Measurements from ENCODE around the gene KIF19.

KIF19 gene

DNA sequence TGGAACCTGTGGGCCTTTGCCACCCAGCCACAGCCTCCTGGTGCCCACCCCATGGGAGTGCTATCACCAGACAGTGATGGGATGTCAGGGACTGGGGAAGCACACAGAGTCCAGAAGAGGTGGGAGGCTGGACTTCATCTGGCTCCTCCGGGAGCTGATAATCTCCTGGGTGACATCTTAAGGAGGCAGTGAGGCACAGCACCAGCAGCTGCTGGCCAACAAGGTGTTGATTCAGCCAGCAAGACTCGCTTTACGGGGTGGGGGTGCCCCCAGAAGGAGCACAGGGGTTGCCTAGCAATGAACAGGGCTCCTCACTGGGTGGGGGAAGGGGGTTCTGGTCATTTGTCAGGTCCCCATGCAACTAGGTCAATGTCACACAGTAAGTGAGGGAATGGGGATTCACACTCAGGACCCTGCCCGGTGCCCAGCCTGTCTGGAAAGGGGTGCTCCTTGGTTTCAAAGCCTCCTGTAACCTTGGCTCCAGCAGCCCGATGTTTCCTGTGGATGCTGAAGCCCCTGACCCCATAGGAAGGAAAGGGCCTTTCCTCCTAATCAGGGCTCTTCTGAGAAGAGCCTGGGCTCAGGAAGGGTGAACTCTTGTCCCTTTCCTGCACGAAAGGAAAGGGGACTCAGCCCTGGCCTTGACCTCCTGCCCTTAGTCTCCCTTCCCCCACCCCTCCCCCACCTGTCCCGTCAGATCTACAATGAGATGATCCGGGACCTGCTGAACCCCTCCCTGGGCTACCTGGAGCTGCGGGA, 17.7 kb downstream of the KIF19 start:
- no peak for DNase-seq

- DNase-seq, result no peak
Observed at GRCh38 chr17:74344658-74345057, 18.6 kb downstream of the KIF19 start.

GRCh38 chr17:74345433-74346241, 19.6 kb downstream of the KIF19 start:
- DNase-seq, result no peak

DNA sequence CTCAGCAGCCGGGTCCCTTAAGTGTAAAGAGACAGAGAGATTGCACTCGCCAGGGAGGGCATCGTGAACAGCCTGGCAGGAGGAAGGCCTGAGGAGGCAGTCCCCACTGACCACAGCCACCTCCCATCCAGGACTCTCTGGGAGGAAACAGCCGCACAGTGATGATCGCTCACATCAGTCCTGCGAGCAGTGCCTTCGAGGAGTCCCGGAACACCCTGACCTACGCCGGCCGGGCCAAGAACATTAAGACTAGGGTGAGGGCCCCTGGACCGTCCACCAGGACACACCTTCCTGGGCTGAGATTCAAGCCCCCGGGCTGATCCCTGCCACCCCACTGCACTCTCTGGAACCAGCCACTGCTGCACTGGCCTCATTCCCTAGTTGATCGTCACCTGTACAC, 21.6 kb downstream of the KIF19 start:
- no peak for DNase-seq

DNA sequence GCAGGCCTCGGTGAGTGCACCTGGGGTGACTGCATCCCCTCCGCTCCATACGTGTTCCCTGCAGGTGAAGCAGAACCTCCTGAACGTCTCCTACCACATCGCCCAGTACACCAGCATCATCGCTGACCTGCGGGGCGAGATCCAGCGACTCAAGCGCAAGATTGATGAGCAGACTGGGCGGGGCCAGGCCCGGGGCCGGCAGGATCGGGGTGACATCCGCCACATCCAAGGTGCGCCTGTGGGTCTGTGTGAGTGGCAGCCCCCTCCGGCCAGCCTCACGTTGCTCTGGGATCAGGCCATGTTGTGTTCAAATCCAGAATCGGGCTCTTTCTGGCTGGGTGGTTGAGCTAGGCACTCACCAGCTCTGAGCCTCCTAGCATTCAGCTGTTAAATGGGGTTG, 23.1 kb downstream of the KIF19 start:
- no peak for DNase-seq

GRCh38 chr17:74350486-74350885, 24.5 kb downstream of the KIF19 start:
- DNase-seq, result no peak

- no peak for DNase-seq
Observed at GRCh38 chr17:74351552-74352210, 25.7 kb downstream of the KIF19 start.

- no peak for DNase-seq
Observed at GRCh38 chr17:74353446-74354060, 27.5 kb downstream of the KIF19 start.

GRCh38 chr17:74354123-74354522, 28.1 kb downstream of the KIF19 start:
- no peak for DNase-seq

DNA sequence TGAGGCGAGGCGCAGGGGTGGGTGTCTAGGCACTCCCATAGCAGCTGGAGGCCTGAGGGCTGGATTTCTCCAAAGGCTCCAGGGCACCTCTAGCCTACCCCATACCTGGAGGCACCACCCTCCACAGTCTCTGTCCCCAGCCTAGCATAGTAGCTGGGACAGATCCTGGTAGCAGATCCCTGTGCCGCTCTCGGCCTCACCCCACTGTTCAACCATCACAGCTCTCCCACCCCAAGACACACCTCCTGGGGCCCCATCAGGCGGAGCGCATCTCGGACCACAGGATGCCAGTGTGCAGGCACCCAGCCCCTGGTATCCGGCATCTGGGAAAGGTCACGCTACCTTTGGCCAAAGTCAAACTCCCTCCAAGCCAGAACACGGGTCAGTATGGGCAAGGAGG, 28.5 kb downstream of the KIF19 start:
- DNase-seq, result no peak

DNA sequence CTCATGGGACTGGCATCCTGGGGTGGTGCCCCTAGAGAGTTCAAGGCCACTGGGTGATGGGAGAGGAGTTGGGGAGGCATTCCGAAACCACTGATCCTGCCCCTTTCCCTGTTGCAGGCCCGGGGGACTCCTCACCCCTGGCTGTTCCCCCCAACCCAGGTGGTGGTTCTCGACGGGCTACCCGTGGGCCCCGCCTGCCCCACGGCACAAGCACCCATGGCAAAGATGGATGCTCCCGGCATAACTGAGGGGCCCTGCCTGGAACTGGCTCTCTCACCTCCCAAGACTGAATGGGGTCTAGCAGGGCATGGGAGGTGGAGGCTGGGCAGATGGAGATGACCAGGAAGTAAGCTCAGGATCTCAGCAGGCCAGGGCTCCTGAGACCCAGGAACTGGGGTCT, 29.0 kb downstream of the KIF19 start:
- no peak for DNase-seq

DNA sequence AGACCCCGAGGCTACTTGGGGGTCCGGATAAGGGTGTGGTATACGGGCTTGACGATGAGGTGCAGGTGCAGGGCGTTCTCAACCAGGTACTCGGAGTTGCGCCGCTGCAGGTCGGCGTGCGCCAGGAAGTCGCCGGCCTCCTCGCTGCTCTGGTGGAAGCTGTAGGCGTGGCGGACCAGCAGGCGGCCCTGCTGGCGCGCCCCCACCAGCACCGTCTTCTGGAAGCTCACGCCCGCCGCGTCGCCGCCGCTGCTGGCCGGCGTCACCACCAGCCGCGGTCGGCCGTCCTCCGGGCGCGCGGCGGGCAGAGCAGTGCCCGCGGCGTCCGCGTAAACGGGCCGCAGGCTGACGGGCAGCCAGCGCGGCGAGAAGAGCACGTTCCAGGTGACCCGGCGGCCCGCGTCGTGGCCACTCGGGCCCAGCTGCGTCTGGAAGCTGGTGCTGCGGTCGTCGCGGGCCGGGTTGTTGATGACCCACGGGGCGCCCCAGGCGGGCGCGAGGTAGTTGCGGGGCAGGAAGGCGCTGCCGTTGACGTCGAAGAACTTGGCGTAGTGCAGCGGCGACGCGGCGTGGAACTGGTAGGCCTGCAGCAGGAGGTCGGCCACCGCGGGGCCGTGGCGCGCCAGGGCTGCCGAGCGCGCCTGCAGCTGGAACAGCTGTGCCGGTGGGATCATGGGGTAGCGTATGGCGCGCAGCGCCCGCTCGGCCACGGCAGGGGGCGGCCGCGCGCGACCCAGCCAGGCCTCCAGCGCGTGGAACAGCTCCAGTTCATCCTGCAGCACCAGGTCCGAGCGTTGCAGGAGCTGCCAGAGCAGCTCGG, 30.8 kb downstream of the KIF19 start:
- no peak for DNase-seq

DNA sequence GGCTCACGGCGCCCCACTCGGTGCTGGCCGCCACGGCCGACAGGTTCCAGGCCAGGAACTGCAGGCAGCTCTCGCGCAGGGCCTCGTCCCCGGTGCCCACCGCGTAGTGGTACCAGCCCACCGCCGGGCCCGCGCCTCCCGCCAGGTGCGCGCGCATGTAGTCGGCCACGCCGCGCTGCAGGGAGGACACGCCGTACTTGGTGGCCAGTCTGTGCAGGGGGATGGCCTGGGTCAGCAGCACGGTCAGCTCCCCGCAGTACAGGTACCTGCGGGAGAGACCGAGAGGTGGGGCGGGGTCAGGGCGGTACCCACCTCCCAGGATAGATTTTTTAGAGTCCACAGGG, 31.4 kb downstream of the KIF19 start:
- DNase-seq, result no peak

DNA sequence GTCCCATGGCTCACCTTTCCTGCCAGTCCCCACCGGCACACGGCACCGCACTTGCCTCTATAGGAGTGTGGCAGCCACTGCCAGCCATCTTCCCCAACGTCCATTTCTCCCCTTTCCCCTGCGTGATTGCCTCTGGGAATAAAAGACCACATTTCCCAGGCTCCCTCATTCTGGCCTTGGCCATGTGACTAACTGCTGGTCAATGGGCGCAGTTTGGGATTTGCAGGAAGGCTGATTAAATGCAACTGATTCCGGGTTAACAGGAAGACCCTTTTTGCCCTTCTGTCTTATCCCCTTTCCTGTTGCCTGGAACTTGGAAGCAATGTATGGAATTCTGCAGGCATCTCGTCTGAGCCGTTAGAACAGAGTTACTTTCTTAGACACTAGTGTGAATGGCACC, 32.7 kb downstream of the KIF19 start:
- DNase-seq, result no peak

GRCh38 chr17:74359916-74360315, 33.9 kb downstream of the KIF19 start:
- DNase-seq, result no peak

DNA sequence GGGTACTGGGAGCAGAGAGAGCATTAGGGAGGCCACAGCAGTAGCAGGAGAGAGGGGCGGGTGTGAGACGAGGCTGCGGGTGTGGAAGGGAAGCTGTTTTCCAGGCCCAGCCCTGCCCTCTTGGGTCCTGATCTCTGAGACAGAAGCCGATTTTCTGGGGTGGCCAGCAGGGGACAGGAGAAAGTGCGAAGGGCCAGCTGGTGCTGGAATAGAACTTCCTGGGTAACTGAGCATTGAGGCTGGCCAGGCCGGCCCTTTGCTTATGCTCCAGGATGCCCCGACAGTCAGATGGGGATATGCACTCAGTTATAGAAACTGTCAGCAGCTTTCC, 34.8 kb downstream of the KIF19 start:
- DNase-seq, result no peak

DNA sequence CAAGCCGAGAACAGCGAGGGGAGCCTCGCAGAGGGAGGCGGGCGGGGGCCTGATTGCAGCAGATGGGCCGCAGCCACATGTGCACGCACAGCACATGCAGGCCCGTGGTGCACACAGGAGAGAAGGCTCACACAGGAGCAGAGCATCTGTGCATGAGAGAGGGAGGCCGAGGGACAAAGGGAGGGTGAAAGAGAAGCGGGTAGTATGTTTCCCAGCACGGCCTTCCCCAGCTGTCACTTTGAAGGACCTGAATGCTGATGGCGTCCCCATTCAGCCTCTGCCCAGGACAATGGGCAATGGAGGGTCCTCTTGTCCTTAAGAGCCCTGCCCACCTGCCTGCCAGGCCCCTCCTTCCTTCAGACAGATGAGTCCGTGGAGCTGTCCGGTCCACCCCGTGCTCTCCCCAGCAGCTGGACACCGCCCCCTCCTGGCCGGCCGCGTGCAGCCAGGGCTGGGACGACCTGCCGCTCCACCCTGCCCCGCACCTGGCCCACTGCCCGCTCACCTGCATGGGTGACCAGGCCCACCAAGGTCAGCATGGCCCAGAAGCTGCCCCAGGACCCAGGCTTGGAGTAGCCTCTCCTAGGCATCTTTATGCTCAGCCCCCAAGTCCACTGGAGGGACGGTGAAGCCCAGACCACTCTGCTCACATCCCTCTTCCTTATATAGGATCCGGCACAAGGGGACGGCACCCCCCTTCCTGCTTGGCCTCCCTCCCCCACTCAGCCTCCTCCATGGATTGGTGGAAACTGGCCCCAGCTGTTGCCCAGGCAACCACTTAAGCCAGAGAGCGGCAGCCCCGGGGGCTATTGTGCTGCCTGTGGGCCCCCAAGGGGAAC, 35.4 kb downstream of the KIF19 start, which contains the start of gene BTBD17:
Gene BTBD17 (minus strand): TSS at position 639 of the 839 bp plus-strand sequence. CDS start 49 bp downstream, at position 590.
- DNase-seq, result no peak

- no peak for DNase-seq
Observed at GRCh38 chr17:74362069-74362405, 36.0 kb downstream of the KIF19 start.

DNA sequence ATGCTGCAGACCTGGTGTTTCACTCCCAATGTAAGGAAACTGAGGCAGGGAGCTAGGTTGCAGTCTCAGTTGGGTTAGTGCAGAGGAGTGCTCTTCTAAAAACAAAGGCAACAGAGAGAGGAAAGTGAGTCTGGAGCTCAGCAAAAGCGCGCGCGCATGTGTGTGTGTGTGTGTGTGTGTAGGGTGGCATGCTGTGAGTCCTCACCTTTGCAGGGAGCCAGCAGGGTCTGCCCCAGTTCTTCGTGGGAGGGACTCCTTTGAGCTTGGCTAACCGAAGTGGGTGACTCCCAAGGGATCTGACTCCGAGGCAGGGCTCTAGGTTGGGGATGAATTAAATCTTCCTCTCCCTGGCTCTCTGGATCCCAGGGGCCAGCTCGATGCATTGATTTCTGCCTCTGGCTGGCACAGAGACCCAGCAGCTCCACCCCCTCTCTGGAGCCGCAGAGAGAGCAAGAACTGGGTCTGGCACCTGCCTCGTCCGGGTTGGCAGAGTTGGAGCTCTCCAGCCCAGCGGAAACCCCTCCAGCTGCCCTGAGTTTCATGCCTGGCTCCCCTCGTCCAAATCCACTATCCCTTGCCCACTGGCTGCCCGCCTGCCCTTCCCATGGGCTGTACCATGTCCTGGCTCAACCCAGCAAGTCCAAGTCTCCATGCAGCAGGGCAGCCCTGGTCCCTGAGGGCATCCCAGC, 36.9 kb downstream of the KIF19 start:
- no peak for DNase-seq

DNA sequence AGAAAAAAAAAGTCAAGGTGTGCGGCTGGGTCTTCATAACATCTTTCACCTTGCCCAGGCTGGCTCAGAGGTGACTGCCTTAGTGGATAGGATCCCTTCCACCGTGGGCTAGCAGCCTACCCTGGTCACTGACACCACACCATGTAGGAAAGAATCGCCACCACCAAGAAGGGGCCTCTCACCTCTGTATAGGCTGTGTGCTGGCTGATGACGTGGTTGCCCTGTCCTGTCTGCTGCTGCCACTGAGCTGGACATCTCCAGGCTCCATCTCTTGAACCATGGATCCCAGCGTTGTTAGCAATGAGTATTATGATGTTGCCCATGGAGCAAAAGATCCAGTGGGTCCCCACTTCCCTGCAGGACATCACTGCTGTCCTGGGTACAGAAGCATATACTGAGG, 41.2 kb downstream of the KIF19 start, which contains the start of gene GPR142:
Gene GPR142 (plus strand): TSS at position 301 of the 400 bp plus-strand sequence. CDS start 2,035 bp downstream, outside the sequence.
- no peak for DNase-seq

All from NCI-H1048 (cell line).